Adrenal gland (tissue), 5 donors: Measurements from ENCODE around the gene ZNF148.

Experiments used
- POLR2A ChIP-seq, 2 donors: fragments of 450-650 bp; IDR thresholded peaks; one replicate each; pipeline ENCODE4 v1.6.1; 2017; ENCODE audit warnings: antibody characterized with exemption in 2 of 2, mild to moderate bottlenecking in 2 of 2, moderate library complexity in 1 of 2
- TF ChIP-seq, protein P1 (sequence below), 6 experiments: fragments of 450-650 bp in 4 of 6; fragments of 200-600 bp in 2 of 6; sonication (generic) in 1 of 6; IDR thresholded peaks; 1 replicate in 5 of 6; 2 replicates in 1 of 6; pipeline versions ENCODE4 v1.5.1 to v1.8.0; 2016 to 2021; ENCODE audit warnings: antibody characterized with exemption in 6 of 6, mild to moderate bottlenecking in 2 of 6, moderate library complexity in 1 of 6
- donor health status: DM: no; HTN: no; CAD: no.

DNA sequence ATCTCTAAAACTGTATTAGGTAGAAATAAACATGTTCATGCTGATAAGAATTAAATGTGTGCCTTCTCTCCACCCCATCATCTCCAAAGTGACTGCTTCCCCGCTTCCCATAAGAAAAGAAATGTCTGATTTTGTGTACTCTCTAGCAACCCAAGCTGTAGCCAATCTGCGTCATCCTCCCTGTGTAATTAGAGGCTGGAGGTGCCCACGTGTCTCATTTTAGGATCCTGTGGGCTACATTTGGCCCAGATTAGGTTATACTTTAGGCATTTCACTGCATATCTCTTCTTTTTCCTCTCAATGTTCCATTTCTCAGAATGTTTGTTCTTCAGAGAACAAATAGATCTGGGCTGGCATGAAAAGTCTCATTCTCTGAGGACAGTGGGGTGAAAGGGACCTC, 19.3 kb upstream of the ZNF148 start:
- TF ChIP-seq, protein P1, sequence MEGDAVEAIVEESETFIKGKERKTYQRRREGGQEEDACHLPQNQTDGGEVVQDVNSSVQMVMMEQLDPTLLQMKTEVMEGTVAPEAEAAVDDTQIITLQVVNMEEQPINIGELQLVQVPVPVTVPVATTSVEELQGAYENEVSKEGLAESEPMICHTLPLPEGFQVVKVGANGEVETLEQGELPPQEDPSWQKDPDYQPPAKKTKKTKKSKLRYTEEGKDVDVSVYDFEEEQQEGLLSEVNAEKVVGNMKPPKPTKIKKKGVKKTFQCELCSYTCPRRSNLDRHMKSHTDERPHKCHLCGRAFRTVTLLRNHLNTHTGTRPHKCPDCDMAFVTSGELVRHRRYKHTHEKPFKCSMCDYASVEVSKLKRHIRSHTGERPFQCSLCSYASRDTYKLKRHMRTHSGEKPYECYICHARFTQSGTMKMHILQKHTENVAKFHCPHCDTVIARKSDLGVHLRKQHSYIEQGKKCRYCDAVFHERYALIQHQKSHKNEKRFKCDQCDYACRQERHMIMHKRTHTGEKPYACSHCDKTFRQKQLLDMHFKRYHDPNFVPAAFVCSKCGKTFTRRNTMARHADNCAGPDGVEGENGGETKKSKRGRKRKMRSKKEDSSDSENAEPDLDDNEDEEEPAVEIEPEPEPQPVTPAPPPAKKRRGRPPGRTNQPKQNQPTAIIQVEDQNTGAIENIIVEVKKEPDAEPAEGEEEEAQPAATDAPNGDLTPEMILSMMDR (IDR thresholded peaks at IDR 0.05) = no peak
- no peak for TF ChIP-seq POLR2A (IDR thresholded peaks at IDR 0.05)
